ENCODE results near the gene TCERG1L. TPM values are rescaled to one million over a fixed set of nuclear protein-coding genes. Genes with fewer than 3 reads are reported as not detected.

TCERG1L gene
- total RNA-seq, 1 donor from 2014 or later: 0.48 TPM

- peak; percentile 42 for DNase-seq (ENCODE audit: low spot score)
These were observed 210.8 kb downstream of the TCERG1L start for GRCh38 chr10:131100418-131101410.

- DNase-seq (ENCODE audit: low spot score): peak; percentile 18
These were observed 212.3 kb downstream of the TCERG1L start for GRCh38 chr10:131099028-131099726.

DNA sequence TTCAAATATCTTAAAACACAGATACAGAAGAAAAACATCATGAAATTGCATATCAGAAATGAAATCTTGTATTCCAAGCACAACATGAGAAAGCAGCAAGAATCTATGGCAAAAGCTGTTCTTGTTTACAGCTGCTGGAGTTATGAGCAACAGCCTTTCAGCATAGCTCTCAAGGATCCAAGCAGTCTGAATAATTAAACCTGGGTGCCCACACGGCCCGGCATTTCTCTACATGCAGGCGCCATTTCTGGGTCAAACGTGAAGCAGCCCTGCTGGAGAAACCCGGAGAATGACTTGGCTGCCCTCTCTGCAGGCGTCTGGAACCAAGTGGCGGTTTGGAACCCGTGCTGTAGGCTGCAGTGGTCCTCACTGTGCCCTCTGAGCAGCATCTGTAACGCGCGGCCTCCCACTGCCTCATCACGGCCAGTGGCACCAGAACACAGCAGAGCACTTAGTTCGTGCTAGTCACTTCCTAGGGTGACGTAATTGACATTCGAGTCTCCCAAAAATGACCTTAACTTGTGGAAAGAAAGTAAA lies 213.0 kb downstream of the TCERG1L start:
- DNase-seq (ENCODE audit: low spot score): no peak

DNA sequence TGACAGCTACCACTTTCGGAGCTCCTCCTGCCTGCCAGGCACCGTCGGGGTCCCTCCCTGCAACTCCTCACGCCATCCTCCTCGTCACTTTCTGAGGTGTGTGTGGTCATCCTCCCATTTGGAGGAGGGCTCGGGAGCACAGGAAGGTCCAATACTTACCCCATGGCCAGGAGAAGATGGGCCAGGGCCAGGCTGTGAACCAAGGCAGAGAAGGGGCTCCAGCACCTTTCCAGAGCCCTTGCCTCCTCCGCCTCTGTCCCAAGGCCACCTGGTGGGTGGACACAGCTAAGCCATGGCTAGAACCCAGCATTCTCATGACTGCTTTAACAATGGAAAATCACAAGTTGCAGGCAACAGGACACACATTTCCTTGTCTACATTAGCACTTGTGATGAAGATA lies 215.5 kb downstream of the TCERG1L start:
- DNase-seq (ENCODE audit: low spot score): no peak

DNA sequence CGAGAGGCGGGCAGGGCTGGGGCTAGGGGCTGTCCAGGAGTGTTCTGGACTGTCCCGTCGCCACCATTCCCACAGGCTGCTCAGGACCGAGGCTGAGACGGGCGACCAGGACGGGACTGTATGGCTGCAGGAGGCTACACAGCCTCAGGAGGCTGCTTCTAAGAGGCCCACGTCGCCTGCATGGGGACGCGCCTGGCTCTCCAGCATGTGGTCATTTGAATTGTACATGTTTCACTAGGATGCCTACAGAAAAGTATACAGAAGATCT lies 216.3 kb downstream of the TCERG1L start:
- DNase-seq (ENCODE audit: low spot score): no peak

- DNase-seq (ENCODE audit: low spot score): peak; percentile 73
These were observed 216.8 kb downstream of the TCERG1L start for GRCh38 chr10:131094527-131095312.

- no peak for DNase-seq (ENCODE audit: low spot score)
These were observed 217.6 kb downstream of the TCERG1L start for GRCh38 chr10:131093795-131094366.

GRCh38 chr10:131093346-131093745 lies 218.2 kb downstream of the TCERG1L start:
- no peak for DNase-seq (ENCODE audit: low spot score)

DNA sequence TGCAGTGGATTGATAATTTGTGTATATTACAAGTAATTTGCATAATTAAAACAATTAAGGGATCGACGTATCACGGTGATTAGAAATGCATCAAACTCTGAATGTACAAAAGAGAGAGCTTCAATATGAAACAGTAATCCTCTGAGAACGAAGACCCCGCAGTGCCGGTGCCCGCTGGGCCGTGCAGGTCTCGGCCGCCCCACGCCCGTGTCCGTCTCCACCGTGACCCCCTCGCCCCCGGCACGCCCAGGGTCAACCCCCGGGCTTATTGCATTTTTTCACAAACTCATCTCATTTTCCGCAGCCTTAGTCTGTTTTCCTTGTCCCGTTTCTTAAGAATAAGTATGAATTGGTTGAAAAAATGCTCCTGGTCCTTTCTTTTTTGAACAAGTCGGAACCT lies 218.6 kb downstream of the TCERG1L start:
- no peak for DNase-seq (ENCODE audit: low spot score)

GRCh38 chr10:131092386-131092785 lies 219.1 kb downstream of the TCERG1L start:
- no peak for DNase-seq (ENCODE audit: low spot score)

- DNase-seq (ENCODE audit: low spot score): no peak
These were observed 219.8 kb downstream of the TCERG1L start for GRCh38 chr10:131091682-131092081.

- no peak for DNase-seq (ENCODE audit: low spot score)
These were observed 220.5 kb downstream of the TCERG1L start for GRCh38 chr10:131090761-131091661.

- no peak for DNase-seq (ENCODE audit: low spot score)
These were observed 221.7 kb downstream of the TCERG1L start for GRCh38 chr10:131089861-131090260.

DNA sequence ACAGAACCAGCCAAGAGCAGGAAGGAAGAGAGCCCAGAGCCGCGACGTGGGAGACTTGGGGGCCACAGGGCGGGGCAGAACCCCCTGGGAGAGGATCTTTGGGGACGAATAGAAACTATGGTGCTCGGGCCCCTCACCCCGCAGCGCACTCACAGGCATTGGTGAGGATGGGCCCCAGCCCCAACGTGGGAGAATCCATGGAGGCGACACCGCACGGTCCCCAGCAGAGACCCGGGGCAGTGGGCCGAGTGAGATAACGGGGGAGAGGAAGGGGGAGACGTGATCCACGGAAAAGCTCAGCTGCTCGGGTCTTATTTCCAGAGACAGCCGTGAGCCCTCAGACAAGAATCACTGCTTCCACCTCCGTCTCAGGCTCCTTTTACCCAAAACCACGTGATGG lies 222.4 kb downstream of the TCERG1L start:
- no peak for DNase-seq (ENCODE audit: low spot score)

DNA sequence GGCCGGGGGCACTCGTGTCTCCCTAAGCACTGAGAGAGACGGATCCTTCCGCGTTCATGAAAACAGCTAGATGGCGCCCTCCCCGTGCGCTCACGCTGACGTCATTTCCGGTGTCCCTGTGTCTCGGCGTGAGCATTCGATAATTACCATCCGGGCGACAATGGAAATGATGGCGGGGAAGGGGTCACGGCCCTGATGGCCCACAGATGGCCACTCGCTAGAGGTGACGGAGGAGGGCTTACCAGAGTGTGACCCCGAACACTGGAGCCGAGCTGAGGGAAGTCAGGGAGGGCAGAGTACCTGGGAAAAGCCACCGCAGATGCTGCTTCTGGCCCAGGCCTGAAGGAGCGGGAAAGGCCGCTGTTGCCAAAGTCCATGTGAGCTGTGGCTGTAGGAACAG lies 222.9 kb downstream of the TCERG1L start:
- DNase-seq (ENCODE audit: low spot score): no peak

- no peak for DNase-seq (ENCODE audit: low spot score)
These were observed 223.9 kb downstream of the TCERG1L start for GRCh38 chr10:131087464-131088215.

GRCh38 chr10:131086511-131086910 lies 225.0 kb downstream of the TCERG1L start:
- no peak for DNase-seq (ENCODE audit: low spot score)

DNA sequence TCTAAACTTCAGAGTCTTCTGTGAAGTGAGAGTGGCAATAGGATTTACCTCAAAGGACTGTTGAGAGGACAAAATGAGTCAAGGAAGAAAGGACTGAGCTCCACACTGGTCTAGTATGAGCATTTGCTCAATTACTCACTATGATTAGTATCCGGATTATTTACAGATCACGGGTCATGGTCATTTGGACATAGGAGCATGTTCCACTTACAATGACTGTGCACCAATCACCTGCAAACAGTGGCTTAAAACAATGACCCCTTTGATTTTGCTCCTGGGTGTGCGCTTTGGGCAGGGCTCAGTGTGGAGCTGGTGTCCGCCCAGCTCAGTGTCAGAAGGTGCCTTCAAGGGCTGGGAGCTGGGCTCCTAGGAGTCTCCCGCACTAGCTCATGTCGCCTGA lies 225.4 kb downstream of the TCERG1L start:
- no peak for DNase-seq (ENCODE audit: low spot score)

DNA sequence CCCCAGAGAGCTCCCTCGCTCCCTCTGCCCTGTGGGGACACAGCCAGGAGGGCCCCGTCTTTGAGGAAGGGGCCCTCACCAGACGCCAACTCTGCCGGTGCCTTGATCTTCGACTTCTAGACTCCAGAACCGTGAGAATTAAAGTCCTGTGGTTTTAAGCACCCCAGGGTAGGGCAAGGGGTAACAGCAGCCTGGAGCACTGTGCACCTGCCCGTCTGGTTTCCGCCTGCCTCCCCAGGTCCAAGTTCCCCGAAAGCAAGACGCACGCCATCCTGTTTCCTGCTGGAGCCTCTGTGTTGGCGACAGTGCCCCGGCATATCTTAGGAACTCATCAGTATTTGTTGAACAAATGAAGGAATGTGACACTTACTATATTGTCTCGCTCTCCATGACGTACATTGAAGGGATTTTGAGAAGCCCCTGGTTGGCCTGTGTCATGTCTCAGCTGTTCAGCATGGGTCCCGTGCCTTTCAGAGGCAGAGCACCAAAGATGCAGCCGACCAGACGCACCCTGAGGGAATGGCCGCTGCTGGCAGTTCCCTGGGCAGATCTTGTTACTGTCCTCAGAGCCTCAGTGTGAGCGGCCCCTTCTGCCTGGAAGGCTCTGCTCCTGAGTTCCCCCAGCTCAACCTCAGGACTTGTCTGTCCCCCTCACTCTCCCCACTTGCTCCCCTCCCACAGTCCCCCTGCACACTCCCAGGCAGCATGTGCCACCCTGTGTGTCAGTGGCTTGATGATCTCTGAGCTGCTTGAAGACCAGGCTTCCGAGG lies 226.2 kb downstream of the TCERG1L start:
- DNase-seq (ENCODE audit: low spot score): peak; percentile 33

All from umbilical cord (tissue), 2 donors.